Measurements from ENCODE around the gene HES7.

The HES7 gene

GRCh38 chr17:8142887-8143580 lies 19.1 kb upstream of the HES7 start:
- H3K27me3 Mint-ChIP-seq: no peaks in the 10 kb centered on the region
- no peaks in the 10 kb centered on the region for H3K9me3 Mint-ChIP-seq
- peak overlapping the region; percentile 45 for H3K27ac Mint-ChIP-seq
- H3K4me1 Mint-ChIP-seq: peaks cover 7% of the 10 kb centered on the region
- peaks cover 43% of the 10 kb centered on the region for H3K36me3 Mint-ChIP-seq
- DNase-seq: no peak
- no peak overlapping the region for H3K4me3 Mint-ChIP-seq
- CTCF ChIA-PET: interaction anchor here (1.3 kb wide), 1 partner anchor 15 kb away, joined by 3 read pairs; no protein-coding TSS in a partner anchor

DNA sequence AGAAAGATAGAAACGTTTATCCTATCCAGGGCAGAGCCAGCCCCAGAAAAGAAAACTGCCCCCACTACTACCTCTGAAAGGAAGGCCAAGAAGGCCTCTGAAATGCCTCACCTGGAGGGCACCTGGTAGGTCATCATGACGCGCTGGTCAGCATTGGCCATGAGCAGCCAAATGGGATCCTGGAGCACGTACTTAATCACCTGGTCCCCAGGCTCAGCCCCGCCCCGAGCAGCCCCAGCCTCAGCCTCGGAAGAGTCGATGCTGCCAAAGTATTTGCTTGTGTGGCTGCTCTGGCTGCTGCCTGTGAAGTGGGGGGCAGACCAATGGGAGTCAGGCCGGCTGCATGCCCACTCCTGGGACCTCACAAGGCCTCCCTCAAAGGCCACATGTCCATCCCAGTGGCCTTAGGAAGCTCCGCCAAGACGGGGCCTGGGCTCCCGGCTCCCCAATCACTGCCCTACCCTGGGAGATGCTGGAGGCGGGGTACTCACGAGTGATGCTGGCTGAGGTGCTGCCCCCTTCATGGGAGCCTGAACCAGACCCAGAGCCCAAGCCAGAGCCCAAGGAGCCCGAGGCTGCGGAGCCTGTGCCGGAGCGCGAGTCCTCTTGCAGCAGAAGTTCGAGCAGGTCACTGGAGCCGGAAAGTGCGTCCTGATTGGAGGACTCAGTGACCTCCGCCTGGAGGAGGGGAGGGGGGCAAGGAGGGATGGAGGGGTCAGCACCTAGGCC lies 18.4 kb upstream of the HES7 start:
- Mint-ChIP-seq H3K4me1 (peaks cover 7% of the 10 kb centered on the region), H3K27me3 (no peaks in the 10 kb centered on the region), H3K9me3 (no peaks in the 10 kb centered on the region), H3K27ac (peak overlapping the region; percentile 45), H3K36me3 (peaks cover 38% of the 10 kb centered on the region), H3K4me3 (no peak overlapping the region)
- no peak for DNase-seq
- CTCF ChIA-PET: no interaction called here

- Mint-ChIP-seq H3K9me3 (no peaks in the 10 kb centered on the region), H3K27ac (peak overlapping the region; percentile 38), H3K4me1 (peaks cover 8% of the 10 kb centered on the region), H3K27me3 (peaks cover 3% of the 10 kb centered on the region), H3K4me3 (no peak overlapping the region), H3K36me3 (peaks cover 35% of the 10 kb centered on the region)
- CTCF ChIA-PET: interaction anchor here (0.8 to 1.2 kb wide), 2 partner anchors 17 to 23 kb away, joined by 3 read pairs; no protein-coding TSS in a partner anchor
- DNase-seq: no peak
Measured at GRCh38 chr17:8141741-8142140, 17.8 kb upstream of the HES7 start.

- CTCF ChIA-PET: interaction anchor here (0.8 to 1.2 kb wide), 2 partner anchors 16 to 22 kb away, joined by 3 read pairs; no protein-coding TSS in a partner anchor
- Mint-ChIP-seq H3K9me3 (no peaks in the 10 kb centered on the region), H3K36me3 (peaks cover 29% of the 10 kb centered on the region), H3K4me3 (no peak overlapping the region), H3K27me3 (peaks cover 10% of the 10 kb centered on the region), H3K4me1 (peaks cover 10% of the 10 kb centered on the region), H3K27ac (no peak overlapping the region)
- no peak for DNase-seq
Measured at GRCh38 chr17:8141045-8141444, 17.1 kb upstream of the HES7 start.

DNA sequence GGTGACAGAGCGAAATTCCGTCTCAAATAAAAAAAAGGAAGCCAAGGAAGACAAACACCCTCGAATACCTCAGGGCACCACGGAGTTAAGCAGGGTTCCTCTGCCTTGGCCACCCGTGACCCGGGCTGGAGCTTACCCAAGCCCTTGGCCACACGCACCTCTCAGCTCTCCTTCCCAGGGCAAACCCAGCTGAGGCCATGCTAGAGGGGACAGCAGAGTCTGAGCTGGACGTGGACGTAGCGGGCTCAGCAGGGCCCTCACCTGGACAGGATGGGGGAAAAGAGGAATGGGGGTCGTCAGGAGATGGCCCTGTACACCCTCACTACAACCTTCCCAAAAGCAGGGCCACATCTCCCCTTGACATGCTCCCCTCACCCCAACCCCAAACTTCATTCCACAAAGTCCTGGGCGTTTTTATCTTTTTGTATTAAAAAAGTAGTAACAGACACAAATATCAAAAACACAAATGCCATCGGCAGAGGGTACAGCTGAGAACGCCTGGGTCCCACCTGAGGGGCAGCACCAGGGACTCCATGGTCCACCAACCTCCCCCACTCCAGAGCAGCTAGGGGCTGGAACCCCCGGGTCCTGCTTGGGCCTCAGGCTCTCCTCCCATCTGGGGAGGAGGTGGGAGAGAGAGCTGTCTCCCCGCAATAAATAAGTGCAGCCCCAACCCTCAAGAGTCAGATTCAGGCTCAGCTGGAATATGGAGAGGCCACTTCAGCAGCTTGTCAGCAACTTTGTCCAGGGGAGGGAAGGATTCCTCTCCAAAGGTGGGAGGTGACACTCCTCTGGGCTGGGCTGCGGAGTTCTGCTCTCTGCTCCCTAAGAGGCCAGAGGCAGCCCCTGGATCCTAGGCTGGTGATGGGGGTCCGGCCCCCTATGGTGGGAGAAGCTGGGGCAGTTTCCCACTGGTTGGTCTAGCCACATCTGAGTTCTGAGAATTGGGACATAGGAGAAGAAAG lies 16.4 kb upstream of the HES7 start:
- peaks cover 26% of the 10 kb centered on the region for H3K36me3 Mint-ChIP-seq
- DNase-seq: no peak
- no peak overlapping the region for H3K4me3 Mint-ChIP-seq
- no peak overlapping the region for H3K27ac Mint-ChIP-seq
- CTCF ChIA-PET: interaction anchor here (1.2 to 3.2 kb wide), 5 partner anchors 8 to 83 kb away, joined by 3 to 40 read pairs (median 8); no protein-coding TSS in a partner anchor
- H3K4me1 Mint-ChIP-seq: peaks cover 10% of the 10 kb centered on the region
- H3K27me3 Mint-ChIP-seq: peaks cover 10% of the 10 kb centered on the region
- H3K9me3 Mint-ChIP-seq: no peaks in the 10 kb centered on the region

GRCh38 chr17:8138672-8139371 lies 14.9 kb upstream of the HES7 start:
- CTCF ChIA-PET: interaction anchor here (0.6 to 3.2 kb wide), 14 partner anchors 9 to 161 kb away, joined by 3 to 40 read pairs (median 4); partner anchors contain the start of gene PER1
- H3K27ac Mint-ChIP-seq: no peak overlapping the region
- DNase-seq: peak; percentile 97
- peaks cover 18% of the 10 kb centered on the region for H3K36me3 Mint-ChIP-seq
- no peaks in the 10 kb centered on the region for H3K9me3 Mint-ChIP-seq
- peaks cover 10% of the 10 kb centered on the region for H3K4me1 Mint-ChIP-seq
- no peak overlapping the region for H3K4me3 Mint-ChIP-seq
- peaks cover 15% of the 10 kb centered on the region for H3K27me3 Mint-ChIP-seq

DNA sequence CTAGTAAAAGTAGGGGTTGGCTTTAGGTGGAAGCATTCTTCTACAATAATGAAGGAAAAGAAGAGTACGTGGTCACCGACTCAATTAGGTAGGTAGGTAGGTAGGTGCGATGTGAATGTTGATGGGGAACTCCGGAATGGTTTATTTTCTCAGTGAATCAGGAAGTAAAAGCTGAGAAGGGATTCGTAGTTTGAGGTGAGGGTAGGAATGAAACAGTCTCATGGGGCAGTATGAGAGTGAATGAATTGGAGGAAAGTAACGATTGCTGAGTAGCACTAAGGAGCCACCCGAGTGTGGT lies 14.4 kb upstream of the HES7 start:
- Mint-ChIP-seq H3K9me3 (no peaks in the 10 kb centered on the region), H3K27ac (no peak overlapping the region), H3K4me1 (peaks cover 10% of the 10 kb centered on the region), H3K36me3 (peaks cover 14% of the 10 kb centered on the region), H3K4me3 (no peak overlapping the region), H3K27me3 (peaks cover 20% of the 10 kb centered on the region)
- DNase-seq: no peak
- CTCF ChIA-PET: interaction anchor here (0.6 to 3.2 kb wide), 19 partner anchors 12 to 162 kb away, joined by 3 to 40 read pairs (median 4); partner anchors contain the start of genes HES7 and PER1

DNA sequence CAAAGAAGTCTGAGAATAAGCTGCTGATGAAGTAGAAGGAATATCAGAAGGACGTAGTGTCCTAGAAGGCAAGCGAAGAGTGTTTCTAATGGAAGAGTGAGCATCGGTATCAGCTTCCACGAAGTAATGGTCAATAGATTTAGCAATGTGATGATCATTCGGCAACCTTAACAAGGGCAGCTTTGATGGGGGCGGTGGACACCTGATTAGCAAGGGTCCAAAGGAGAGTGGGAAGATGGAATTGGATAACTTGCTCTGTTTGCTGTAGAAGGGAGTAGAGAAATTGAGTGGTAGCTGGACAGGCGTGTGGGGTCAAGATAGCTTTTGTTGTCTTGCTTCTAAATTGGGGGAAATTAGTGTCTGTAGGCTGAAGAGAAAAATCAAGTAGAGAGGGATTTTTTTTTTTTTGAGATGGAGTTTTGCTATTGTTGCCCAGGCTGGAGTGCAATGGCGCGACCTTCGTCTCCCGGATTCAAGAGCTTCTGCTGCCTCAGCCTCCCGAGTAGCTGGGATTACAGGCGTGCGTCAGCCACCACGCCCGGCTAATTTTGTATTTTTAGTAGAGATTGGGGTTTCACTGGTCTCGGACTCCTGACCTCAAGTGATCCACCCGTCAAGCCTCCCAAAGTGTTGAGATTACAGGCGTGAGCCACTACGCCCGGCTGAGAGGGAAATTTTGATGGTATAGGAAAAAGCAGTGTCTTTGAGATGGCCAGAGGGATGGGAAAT lies 13.9 kb upstream of the HES7 start:
- H3K27me3 Mint-ChIP-seq: peaks cover 25% of the 10 kb centered on the region
- H3K4me1 Mint-ChIP-seq: peaks cover 10% of the 10 kb centered on the region
- H3K4me3 Mint-ChIP-seq: no peak overlapping the region
- no peaks in the 10 kb centered on the region for H3K9me3 Mint-ChIP-seq
- H3K27ac Mint-ChIP-seq: no peak overlapping the region
- H3K36me3 Mint-ChIP-seq: peaks cover 14% of the 10 kb centered on the region
- no peak for DNase-seq
- CTCF ChIA-PET: interaction anchor here (0.6 to 3.2 kb wide), 17 partner anchors 11 to 603 kb away, joined by 3 to 40 read pairs (median 4); partner anchors contain the start of genes HES7 and PER1

DNA sequence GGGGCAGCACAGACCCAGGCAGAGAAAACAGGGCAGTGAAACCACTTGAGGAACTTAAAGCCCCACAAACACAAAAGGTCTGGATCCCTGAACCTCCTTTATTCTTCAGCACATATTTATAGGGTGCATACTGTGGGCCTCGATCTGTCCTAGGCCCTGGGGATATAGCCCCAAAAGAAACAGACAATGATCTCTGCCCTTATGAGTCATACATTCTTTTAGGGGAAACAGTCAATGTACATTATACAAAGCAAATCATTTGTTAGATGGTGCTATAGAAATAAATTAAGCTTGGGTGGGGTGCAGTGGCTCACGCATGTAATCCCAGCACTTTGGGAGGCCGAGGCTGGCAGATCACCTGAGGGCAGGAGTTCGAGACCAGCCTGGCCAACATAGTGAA lies 10.0 kb upstream of the HES7 start:
- no peak for DNase-seq
- peaks cover 50% of the 10 kb centered on the region for H3K27me3 Mint-ChIP-seq
- H3K9me3 Mint-ChIP-seq: no peaks in the 10 kb centered on the region
- H3K4me1 Mint-ChIP-seq: peaks cover 3% of the 10 kb centered on the region
- H3K27ac Mint-ChIP-seq: no peak overlapping the region
- no peaks in the 10 kb centered on the region for H3K36me3 Mint-ChIP-seq
- H3K4me3 Mint-ChIP-seq: no peak overlapping the region
- CTCF ChIA-PET: interaction anchor here (0.9 to 1.7 kb wide), 2 partner anchors 23 to 55 kb away, joined by 3 read pairs; no protein-coding TSS in a partner anchor

DNA sequence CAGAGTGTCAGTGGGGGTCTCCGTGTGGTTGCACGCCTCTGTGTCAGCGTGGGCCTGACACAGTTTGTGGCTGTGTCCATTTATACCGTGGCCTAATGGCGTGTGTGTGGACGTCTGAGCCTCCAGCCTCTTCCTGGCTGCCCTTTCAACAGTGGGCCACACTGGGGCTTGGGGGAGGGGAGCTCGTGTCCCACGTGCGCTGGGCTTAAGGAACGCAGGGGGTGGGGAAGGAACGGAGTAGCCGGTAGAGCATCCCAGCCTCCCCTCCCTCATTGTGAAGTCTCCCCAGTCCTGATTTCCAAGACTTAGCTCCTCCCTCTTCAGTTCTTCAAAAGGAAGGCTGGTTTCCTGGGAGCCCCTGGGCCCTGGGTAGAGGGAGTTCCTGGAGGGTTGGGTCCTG lies 9.5 kb upstream of the HES7 start:
- CTCF ChIA-PET: interaction anchor here (0.9 kb wide), 1 partner anchor 23 kb away, joined by 3 read pairs; no protein-coding TSS in a partner anchor
- no peaks in the 10 kb centered on the region for H3K9me3 Mint-ChIP-seq
- DNase-seq: no peak
- H3K27ac Mint-ChIP-seq: no peak overlapping the region
- peaks cover 3% of the 10 kb centered on the region for H3K4me1 Mint-ChIP-seq
- H3K4me3 Mint-ChIP-seq: no peak overlapping the region
- H3K27me3 Mint-ChIP-seq: peaks cover 55% of the 10 kb centered on the region
- H3K36me3 Mint-ChIP-seq: no peaks in the 10 kb centered on the region

GRCh38 chr17:8131844-8132441 lies 8.0 kb upstream of the HES7 start:
- H3K27ac Mint-ChIP-seq: no peak overlapping the region
- peaks cover 67% of the 10 kb centered on the region for H3K27me3 Mint-ChIP-seq

DNA sequence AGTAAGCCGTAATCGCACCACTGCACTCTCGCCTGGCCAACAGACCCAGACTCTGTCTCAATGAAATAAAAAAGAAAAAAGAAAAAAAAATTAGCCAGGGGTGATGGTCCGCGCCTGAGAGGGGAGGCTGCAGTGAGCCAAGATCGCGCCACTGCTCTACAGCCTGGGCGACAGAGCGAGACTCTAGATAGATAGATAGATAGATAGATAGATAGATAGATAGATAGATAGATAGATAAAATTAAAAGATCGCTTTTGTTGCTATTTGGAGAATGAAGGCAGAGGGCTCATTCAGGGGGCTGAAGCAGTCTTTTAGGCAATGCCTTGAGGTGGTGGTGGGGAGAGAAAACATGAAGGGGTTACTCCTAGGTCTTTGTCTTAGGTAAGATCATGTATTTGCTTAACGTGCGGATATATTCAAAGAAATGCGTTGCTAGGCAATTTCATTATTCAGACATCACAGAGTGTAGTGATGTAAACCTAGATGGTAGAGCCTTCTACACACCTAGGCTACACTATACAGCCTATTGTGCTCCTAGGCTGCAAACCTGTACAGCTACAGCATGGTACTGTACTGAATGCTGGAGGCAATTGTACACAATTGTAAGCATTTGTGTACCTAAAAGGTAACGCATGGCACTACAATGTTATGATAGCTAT lies 4.3 kb upstream of the HES7 start:
- Mint-ChIP-seq H3K27me3 (peaks cover 78% of the 10 kb centered on the region), H3K27ac (no peak overlapping the region), H3K4me1 (peaks cover 39% of the 10 kb centered on the region)

More at GRCh38 chr17:8131844-8132441, 8.0 kb upstream of the HES7 start:
- peaks cover 9% of the 10 kb centered on the region for H3K4me1 Mint-ChIP-seq
- CTCF ChIA-PET: interaction anchor here (0.6 to 1.2 kb wide), 3 partner anchors 13 to 32 kb away, joined by 3 to 6 read pairs (median 3); no protein-coding TSS in a partner anchor
- DNase-seq: no peak
- H3K4me3 Mint-ChIP-seq: no peak overlapping the region
- no peaks in the 10 kb centered on the region for H3K9me3 Mint-ChIP-seq
- no peaks in the 10 kb centered on the region for H3K36me3 Mint-ChIP-seq

More for the DNA sequence above, 4.3 kb upstream of the HES7 start:
- Mint-ChIP-seq H3K4me3 (no peak overlapping the region), H3K9me3 (no peaks in the 10 kb centered on the region), H3K36me3 (peaks cover 2% of the 10 kb centered on the region)
- no peak for DNase-seq
- CTCF ChIA-PET: interaction anchor here (1.5 to 2.5 kb wide), 3 partner anchors 10 to 68 kb away, joined by 3 to 15 read pairs (median 7); partner anchors contain the start of gene ALOXE3

Measured in activated naive CD4-positive, alpha-beta T cell treated with anti-CD3 and anti-CD28 coated beads, Interleukin-2, amount 10 ng/mL, durations not matched to agents 7 days and 5 days (primary cell).